ENCODE results near the gene GZMM.

GZMM gene

DNA sequence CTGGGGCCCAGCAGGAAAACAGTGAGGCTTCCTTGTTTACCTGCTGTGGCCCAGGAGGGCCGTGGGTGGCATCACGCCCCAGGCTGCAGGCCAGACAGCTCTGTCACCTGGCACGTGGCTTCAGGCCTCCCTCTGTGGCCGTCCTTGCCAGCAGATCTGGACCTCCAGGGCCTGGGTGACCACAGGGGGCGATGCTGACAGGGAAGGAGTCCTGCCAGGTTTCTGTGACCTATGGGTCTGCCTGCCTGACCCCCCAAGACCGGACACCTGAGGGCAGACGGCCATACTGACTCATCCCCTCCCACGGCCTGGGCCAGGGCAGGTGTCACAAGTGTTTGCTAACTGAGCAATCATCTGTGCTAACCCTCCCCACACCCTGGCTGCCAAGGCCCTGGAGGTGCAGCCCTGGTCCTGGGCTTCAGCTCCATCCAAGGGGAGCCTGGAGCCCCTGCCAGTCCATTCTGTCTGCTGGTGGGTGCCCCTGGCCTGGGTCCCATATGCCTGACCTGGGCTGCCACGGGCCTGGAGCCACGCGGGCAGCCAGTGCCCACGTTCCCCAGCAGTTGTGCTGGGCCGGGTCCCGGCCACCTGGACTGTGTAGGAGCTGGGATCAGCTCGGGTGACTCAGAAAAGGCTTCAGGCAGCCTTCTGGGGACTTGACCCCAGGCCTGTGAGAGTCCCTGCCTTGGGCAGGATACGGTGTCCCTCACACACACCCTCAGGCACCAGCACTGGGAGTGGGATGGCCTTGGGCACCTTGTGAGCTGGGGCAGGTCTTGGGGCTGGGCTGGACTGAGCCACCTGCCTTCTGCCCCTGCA is 8.6 kb upstream of the GZMM start:
- DNase-seq = no peak

DNA sequence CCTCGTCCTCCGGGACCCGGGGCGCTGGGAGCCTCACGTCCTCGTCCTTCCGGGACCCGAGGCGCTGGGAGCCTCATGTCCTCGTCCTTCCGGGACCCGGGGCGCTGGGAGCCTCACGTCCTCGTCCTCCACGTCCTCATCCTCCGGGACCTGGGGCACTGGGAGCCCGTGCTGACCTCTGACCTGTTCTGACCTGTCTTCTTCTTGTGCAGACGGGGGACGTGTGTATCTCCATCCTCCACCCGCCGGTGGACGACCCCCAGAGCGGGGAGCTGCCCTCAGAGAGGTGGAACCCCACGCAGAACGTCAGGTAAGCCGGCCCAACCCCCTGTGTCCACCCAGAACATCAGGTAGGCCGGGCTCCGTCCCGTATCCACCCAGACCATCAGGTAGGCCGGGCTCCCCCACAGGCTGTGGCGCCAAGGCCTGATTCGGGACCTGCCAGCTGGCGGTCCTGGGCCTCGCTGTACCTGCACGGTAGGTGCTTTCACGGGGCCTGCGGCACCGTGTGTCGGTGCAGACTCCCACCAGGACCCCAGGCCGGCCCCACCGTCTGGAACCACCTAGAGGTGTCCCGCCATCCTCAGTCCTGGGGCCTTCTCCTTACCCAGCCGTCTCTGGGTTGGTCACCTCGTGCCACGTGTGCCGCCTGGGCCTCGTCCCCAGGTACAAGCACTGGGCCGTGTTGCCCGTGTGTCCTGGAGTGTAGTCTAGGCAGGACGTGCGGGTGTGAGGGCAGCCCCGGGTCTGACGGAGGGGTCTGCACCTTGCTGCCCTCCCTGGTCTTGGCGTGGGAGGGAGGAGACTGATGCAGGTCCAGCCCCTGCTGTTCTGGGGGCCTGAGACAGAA is 7.6 kb upstream of the GZMM start:
- DNase-seq = no peak

DNA sequence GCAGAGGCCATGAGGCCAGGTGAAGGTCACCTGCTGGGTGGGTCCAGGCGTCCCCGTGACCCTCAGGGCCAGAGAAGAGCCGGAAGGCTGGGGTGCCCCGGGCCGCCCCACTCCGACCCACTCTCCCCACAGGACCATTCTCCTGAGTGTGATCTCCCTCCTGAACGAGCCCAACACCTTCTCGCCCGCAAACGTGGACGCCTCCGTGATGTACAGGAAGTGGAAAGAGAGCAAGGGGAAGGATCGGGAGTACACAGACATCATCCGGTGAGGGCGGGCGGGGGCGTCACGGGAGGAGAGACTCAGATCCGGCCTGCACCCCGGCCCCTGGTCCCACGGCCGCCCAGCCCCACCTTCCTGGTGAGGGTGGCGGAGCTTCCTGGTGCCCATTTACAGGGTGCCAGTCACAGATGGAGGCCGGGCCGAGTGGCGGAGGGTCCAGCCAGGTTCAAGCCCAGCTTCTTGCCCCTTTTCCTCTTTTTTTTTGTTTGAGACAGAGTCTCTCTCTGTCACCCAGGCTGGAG is 6.9 kb upstream of the GZMM start:
- no peak for DNase-seq

DNA sequence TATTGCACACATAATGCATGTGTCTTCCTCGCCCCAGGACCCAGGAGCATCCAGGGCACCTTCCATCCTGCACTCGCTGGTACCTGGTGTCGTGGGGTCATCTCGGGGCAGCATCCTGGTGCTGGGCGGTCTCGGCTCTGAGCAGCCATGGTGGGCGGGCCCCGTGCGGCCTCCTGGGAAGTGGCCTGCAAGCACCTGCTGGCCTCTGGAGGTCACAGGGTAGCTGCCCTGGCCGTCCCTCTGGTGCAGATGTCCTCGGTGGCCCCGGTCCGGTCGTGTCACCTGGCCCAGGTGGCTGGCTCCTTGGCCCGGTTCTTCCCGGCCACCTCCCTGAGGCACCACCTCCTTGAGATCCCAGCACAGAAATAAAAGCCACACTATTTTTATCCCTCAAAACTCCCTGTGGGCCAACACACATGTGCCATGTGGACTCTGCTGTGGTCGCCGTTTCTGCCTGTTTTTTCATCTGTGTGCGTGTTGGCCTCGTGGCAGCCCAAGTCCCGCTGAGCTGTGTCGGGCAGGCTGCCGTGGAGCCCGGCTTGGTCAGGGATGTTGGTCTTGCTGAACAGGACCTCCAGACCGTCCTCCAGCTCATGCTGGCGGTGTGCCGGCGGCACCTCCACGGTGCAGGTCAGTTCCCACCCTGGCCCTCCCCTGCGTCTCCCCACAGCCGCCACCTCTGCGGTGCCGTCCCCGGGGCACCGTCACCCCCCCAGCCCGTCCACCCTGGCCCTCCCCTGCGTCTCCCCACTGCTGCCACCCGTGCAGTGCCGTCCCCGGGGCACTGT is 5.0 kb upstream of the GZMM start:
- no peak for DNase-seq

DNA sequence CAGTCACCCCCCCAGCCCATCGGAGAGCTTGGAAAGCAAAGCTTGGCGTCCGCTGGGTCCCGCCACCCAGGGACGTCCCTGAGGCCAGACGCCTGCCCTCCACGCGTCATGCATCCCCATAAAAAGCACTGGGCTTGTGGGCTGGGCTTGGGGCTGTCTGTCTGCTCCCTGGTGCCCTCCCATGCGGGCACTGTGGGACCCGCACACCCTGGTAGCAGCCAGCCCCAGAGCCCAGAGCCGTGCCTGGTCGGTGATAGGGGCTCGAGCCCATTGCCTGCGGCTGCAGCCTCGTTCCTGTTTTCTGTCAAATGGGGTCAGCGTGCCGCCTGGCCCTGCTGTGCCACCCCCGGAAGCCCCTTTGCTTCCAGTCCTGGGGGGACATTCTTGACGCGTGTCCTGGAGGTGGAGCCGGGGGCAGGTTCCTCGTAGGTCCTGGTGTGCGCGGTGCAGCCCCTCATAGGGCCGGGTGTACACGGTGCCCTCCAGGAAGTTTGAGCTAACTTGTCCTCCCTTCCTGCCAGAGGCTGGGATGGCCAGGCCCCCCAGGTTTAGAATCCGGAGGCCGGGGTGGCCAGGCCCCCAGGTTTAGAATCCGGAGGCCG is 4.3 kb upstream of the GZMM start:
- no peak for DNase-seq

DNA sequence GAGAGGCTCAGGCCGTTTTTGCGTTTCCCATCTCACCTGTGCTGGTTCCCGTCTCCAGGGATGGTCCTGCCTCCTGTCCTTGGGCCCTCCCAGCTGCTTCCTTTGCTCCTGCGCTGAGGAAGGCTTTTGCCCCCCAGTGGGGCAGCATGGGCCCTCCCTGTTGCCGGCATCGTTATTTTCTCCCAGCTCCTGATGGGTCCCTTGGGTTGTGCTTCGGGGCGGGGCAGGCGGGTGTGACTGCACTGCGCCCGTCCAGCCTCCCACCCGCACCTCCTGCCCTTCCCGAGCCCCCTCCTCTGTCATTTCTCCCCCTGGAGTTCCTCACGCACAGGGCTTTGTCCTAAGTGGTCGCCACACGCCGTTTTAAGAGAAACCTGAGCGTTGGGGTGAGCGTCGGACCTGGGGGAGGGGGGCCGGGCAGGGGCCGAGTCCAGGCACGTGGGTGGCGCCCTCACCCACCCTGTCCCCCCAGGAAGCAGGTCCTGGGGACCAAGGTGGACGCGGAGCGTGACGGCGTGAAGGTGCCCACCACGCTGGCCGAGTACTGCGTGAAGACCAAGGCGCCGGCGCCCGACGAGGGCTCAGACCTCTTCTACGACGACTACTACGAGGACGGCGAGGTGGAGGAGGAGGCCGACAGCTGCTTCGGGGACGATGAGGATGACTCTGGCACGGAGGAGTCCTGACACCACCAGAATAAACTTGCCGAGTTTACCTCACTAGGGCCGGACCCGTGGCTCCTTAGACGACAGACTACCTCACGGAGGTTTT is 2.8 kb upstream of the GZMM start:
- no peak for DNase-seq

DNA sequence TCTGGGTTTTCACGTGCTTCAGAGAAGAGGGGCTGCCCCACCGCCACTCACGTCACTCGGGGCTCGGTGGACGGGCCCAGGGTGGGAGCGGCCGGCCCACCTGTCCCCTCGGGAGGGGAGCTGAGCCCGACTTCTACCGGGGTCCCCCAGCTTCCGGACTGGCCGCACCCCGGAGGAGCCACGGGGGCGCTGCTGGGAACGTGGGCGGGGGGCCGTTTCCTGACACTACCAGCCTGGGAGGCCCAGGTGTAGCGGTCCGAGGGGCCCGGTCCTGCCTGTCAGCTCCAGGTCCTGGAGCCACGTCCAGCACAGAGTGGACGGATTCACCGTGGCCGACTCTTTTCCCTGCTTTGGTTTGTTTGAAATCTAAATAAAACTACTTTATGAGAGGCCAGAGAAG is 2.2 kb upstream of the GZMM start:
- DNase-seq = no peak

DNA sequence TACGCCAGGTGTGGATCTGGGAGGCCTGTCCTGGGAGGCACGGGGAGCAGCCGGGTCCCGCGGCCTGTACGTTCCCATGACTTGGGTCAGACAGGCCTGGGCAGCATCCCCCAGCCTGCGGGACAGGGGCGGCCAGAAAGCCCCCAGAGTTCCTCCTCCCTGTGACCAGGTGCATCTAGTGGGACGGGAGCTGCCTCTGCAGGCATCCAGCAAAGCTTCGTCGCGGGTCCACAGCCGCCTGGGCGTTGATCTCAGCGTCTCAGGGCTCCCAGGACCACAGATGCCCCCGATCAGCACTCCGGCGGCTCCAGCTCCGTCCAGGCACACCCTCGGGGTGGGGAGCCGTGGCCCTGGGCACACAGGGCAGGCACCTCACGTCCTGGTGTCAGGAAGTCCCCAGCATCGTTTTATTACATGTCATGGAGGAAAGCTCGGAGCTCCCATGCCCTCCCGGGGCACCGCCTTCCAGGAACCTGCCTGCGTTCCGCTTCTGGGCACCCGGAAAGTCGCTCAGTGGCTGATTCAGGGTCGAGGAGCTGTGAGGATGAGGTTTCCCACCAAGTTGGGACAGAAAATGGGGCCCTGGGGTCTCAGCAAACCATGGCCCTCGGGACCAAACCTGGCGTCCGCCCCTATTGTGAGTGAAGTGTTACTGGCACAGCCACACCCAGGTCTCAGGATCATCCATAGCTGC is 1.5 kb upstream of the GZMM start:
- no peak for DNase-seq

DNA sequence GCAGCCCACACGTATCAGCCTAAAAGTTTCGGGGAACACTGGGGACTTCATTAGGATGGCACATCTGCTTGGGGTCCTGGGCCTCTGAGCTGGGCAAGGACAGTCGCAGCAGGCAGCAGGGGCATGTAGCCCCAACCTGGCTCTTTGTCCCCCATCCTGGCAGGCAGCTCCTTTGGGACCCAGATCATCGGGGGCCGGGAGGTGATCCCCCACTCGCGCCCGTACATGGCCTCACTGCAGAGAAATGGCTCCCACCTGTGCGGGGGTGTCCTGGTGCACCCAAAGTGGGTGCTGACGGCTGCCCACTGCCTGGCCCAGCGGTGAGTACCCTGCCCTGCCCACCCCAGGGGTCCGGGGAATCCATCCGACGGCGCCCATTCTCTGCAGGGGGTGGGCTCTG is 3.3 kb downstream of the GZMM start:
- DNase-seq = no peak

DNA sequence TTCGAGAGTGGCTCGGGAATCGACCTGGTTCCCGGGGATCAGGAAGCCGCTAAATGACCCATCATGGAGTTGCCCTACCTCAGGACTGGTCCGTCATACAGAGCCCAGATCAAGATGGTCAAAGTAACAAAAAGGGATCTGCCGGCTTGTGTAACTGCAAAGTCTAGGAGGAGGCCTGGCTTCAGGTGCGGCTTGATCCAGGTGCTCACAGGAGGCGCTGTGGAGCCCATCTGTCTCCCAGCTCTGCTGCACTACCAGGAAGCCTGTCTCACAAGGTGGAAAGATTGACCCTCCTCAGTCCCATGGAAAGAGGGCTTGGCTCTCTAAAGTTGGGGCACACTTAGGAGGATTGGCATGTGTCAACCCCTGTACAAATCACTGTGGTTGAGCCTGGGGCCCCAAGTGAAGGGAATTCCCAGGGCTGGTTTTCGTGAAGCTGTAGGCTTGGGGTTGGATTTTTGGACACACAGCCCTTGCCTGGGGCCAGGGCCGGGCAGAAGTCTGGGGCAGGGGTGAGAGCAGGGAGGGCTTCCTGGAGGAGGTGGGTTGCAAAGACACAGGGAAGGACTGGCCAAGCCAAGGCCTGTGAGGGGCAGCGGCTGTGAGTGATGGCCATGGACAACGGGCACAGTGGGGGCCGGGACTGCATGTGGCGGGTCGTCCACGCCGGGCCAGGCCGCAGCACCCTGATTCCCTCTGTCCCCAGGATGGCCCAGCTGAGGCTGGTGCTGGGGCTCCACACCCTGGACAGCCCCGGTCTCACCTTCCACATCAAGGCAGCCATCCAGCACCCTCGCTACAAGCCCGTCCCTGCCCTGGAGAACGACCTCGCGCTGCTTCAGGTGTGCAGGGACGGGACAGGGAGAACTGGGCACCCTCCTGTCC is 4.2 kb downstream of the GZMM start:
- no peak for DNase-seq

DNA sequence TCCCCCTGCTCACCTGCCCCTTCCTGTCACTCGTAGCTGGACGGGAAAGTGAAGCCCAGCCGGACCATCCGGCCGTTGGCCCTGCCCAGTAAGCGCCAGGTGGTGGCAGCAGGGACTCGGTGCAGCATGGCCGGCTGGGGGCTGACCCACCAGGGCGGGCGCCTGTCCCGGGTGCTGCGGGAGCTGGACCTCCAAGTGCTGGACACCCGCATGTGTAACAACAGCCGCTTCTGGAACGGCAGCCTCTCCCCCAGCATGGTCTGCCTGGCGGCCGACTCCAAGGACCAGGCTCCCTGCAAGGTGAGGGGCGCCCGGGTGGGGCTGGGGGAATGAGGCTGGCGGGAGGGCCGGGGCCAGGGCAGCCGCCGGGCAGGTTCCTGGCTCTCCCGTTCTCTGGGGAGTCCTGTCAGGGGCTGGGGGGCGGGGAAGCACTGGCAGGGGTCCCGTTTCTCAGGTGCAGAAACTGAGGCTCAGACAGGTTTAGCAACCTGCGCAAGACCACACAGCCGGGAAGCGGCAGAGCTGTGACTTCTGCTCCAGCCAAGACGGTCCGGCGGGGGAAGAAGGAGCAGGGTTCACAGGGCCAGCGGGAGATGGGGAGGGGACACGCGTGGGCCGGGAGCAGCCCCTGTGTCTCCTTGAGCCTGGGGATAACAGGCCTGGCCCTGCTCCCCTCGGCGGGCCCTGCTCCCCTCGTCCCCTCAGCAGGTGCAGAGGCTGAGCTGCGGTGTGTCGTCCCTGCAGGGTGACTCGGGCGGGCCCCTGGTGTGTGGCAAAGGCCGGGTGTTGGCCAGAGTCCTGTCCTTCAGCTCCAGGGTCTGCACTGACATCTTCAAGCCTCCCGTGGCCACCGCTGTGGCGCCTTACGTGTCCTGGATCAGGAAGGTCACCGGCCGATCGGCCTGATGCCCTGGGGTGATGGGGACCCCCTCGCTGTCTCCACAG is 5.3 kb downstream of the GZMM start:
- no peak for DNase-seq

DNA sequence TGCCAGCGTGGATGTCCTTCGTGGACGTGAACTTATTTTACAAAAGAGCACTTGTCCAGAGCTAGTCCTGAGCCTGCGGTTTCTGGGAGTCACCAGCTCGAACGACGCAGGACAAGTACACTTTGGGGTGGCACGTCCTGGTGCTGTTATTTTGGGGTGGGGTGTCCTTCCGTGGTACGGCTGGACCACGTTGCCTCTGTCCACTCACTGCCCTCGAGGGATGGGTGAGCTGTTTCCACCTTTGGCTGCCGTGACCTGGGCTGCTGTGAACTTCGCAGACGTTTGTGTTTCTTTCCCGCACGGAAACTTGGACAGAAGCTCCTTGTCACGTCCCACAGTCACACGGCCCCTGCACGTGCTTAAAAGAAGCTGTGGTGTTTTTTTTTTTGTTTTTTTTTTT is 11.0 kb downstream of the GZMM start:
- no peak for DNase-seq

DNA sequence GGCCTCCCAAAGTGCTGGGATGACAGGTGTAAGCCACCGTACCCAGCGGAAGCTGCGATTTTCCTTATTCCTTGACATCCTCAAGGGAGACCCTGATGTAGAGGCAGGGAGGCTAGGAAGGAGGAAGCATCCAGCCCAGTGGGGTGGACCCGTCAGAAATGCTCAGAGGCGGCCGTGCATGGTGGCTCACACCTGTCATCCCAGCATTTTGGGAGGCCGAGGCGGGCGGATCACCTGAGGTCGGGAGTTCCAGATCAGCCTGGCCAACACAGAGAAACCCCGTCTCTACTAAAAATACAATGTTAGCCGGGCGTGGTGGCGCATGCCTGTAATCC is 11.6 kb downstream of the GZMM start:
- DNase-seq = no peak

DNA sequence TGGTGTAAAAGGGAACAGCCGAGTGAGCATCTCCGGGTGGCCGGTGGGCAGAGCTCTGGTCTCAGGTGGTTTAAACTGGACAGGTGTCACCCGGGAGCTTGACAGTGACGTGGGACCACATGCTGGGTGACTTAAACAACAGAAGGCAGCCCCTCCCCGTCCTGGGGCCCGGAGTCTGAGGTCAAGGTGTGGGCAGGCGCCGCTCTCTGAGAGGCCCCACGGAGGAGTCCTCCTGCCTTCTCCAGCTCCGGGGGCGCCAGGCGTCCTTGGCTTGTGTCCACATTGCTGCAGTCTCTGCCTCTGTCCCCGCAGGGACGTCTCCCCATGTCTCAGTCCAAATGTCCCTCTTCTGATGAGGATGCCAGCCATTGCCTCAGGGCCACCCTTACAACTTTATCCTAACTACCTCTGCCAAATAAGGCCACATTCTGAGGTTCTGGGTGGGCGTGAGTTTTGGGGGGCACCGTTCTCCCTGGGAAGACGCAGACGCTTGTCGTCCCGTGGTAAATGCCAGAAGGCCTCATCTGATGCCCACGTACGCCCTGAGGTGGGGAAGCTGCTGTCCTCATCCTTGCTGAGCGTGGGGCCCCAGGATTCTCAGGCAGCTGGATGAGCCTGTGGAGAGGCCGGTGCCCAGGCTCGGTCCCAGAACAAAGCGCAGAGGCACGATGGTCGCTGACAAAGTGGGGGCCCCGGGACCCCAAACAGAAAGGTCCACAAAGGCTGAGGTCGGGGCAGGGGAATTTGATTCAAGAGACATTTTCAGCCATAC is 12.9 kb downstream of the GZMM start:
- no peak for DNase-seq

DNA sequence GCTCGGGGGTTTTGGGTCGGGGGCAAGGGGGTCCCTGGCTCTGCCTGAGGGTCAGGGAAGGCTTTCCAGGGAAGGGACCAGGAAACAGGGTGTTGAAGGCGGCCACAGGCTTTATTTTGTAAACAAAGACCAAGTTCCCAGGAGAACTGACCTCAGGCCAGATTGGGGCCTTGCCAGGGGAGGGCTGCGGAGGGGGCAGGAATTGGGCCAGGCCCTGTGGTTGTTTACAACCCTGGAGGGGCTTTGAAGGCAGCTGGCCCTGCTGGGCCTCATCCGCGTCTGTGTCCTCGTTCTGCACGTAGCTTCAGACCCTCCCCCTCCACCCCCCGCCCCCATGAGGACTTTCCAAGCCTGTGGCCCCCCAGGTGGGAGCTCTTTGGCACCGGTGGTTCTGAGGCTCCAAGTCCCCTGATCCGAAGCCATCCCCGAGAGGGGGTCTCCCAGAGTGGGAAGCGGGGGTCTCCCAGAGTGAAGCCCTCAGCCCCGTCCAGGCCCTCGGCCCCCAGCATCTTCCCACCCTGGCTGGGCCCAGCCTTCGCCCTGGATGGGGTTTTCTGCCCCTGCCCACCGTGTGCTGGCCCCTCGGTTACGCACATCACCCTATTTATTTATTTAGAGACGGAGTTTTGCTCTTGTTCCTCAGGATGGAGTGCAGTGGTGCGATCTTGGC is 15.1 kb downstream of the GZMM start:
- no peak for DNase-seq

DNA sequence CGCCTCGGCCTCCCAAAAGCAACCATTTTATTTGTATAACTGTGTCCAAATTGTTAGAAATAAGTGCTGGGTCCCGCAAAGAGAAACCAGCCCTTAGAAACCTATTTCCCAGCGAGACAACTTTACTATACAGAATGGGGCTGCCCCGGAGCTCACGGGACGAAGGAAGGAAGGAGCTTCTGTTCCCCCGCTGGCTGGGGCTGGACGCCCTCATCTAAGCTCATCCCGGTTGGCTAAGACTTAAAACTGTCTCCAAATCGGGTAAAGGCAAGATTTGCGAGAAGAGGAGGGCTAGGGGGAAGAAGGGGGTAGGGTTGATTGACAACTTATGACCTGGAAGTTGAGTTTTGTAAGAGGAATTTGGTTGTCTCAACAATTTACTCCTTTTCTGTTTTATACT is 16.3 kb downstream of the GZMM start:
- DNase-seq = no peak

DNA sequence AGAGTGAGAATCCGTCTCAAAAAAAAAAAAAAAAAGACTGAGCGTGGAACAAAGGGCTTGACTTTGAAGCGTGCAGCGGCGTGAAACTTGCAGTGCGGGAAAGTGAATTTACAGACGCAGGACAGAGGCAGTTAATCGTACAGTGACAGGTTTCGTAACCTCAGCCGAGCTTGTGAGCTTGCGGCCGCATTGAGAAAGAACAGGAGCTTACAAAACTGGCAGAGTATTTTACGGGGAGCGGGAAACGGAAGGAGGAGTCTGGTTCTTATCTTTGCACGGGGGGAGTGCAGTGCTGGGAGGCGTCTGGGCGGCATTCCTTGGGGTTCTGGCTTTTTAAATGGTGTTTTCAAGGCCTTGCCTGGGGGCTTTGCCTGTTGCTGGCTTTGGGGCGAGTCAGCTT is 22.6 kb downstream of the GZMM start:
- DNase-seq = no peak

DNA sequence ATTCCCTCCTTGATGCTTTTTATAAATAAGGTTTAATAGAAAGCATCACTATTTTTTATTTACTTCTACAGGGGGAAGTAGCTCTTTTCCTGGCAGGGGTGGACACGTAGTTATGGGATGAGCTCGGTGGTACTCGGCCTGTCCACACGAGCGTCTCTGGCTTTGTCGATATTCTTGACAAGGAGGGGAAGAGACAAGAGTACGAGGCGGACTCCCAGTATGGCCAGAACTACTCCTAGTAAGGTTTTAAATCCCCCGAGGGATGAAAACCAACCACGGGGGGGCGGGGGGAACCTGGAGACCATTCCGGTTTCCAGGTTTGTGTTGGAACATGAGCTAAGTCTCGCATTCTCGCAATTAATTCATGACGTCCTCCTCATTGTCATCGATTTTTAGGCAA is 23.0 kb downstream of the GZMM start:
- DNase-seq = no peak

Data from fibroblast of skin of back (primary cell).